GM12891 (cell line): ENCODE measurements around the gene HDGFL3.

Experiments
- PAX5 ChIP-seq: IDR thresholded peaks from 2 replicates; pipeline ENCODE4 v1.6.1; 2011; ENCODE audit warnings: low read length, moderate library complexity, mild to moderate bottlenecking; ENCODE audit not compliant: insufficient read depth, severe bottlenecking
- POLR2A ChIP-seq: IDR thresholded peaks from 2 replicates; pipeline ENCODE4 v1.6.1; 2011; ENCODE audit warnings: low read depth, low read length, control low read depth
- POLR2AphosphoS5 ChIP-seq: IDR thresholded peaks from 2 replicates; pipeline ENCODE4 v1.6.1; 2011; ENCODE audit warnings: low read depth, low read length, control low read depth
- SPI1 ChIP-seq: IDR thresholded peaks from 2 replicates; pipeline ENCODE4 v1.6.1; 2011; ENCODE audit warnings: low read depth, low read length, control low read depth
- TAF1 ChIP-seq: IDR thresholded peaks from 2 replicates; pipeline ENCODE4 v1.6.1; 2011; ENCODE audit warnings: low read depth, low read length, control low read depth

DNA sequence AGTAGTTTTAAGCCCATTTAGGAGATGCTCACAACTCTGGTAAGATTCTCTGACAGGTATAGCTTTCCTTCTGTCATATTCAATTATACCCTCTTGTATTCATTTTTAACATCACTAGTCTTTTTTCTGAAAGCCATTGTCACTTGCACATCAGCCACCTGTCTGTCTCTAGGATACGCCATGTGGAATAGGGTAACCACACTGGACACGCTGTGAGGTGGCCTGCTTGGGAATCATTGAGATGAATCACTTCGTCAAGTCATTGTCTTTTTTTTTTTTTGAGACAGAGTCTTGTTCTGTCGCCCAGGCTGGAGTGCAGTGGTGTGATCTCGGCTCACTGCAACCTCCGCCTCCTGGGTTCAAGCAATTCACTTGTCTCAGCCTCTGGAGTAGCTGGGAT lies 92.8 kb downstream of the HDGFL3 start:
- TF ChIP-seq POLR2AphosphoS5 (no peak), POLR2A (no peak), SPI1 (no peak), TAF1 (no peak), PAX5 (no peak)
